ENCODE data around the gene SPAM1. TPM values are rescaled to one million over a fixed set of nuclear protein-coding genes. Genes with fewer than 3 reads are reported as not detected.

The SPAM1 gene, protein sequence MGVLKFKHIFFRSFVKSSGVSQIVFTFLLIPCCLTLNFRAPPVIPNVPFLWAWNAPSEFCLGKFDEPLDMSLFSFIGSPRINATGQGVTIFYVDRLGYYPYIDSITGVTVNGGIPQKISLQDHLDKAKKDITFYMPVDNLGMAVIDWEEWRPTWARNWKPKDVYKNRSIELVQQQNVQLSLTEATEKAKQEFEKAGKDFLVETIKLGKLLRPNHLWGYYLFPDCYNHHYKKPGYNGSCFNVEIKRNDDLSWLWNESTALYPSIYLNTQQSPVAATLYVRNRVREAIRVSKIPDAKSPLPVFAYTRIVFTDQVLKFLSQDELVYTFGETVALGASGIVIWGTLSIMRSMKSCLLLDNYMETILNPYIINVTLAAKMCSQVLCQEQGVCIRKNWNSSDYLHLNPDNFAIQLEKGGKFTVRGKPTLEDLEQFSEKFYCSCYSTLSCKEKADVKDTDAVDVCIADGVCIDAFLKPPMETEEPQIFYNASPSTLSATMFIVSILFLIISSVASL
- total RNA-seq, result not detected in 2 replicates

DNA sequence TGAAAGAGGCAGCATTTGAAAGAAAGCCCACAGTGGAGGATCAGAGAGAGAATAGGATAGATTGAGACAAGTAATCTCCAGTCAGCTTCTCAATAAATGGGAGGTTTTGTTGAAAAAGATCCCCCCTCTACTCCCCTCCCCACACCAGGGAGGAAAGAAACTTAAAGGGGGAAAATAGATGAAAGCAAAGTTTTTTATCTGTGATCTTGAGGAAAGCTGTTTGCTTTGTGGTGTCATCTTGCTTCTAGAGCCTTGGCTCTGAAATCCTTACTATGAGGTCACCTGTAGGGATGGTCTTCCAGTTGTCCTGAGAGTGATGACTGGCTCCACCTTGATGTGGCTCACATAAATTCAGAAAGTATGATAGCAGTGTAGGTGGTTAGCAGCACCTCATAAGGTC, at the start of gene SPAM1:
TSS of gene SPAM1 (plus strand) at position 301 of the 400 bp plus-strand sequence. CDS start 28,330 bp downstream, outside the sequence.

Other genes with a start within 250 kb of the SPAM1 start
- 26.3 and 32.1 TPM in 2 replicates for gene WASL, start 176.2 kb upstream of the SPAM1 start, total RNA-seq
- 0.36 TPM in 1 of 2 replicates, not detected in the other for gene HYAL4, start 80.1 kb upstream of the SPAM1 start, total RNA-seq
- gene TMEM229A, start 107.8 kb downstream of the SPAM1 start, total RNA-seq, result not detected in 2 replicates